Measurements from ENCODE around the gene KLHDC8A.

Gene KLHDC8A

DNA sequence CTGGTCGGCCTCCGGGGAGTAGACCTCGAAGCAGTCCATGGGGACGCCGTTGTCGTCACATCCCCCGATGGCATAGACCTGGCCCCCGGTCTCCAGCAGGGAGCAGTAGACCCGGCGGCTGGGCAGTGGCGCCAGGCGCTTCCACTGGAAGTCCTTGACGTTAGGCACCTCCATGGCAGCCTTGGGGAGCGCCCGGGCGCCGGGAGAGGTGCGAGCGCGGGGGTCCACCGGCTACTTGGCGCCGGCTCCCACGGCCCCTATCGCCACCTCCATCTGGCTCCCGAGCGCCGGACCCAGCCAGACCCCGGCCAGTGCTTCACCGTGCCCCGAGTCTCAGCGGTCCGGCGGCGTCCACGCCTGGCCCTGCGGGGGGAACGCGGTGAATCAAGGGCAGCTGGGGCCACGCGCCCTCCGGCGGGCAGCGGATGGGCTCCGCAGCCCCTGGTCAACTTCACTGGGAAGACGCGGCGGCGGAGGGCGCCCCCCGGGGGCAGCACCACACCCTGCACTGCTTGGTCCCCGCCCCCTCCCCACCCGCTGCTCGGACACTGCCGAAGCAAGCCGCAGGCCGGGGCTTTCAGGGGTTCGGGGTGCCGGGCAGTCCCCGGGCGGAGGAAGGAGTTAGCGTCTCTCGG, 13.2 kb downstream of the KLHDC8A start:
- no peak for DNase-seq

- no peak for DNase-seq
Observed at GRCh38 chr1:205342986-205343385, 13.7 kb downstream of the KLHDC8A start.

- no peak for DNase-seq
Observed at GRCh38 chr1:205340676-205341075, 16.0 kb downstream of the KLHDC8A start.

- DNase-seq = no peak
Observed at GRCh38 chr1:205339717-205340116, 17.0 kb downstream of the KLHDC8A start.

GRCh38 chr1:205339197-205339702, 17.5 kb downstream of the KLHDC8A start:
- DNase-seq = no peak

DNA sequence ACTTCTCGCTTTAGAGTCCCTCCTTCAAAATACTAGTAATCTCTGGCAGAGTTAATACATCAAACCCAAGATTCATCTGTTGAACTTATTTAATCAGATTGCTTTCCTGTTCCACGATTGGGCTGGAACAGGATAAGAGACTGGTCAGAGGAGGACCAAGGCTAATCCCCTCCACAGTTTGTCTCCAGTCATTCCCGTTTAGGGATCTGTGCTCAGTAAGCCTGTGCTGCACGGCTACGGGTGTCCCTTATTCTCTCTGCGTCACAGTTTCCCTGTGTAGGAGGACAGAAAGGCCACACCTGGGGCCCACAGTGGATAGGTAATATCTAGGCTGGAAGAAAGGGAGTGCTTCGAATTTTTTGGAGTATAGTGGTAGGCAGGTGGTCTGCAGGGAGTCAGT, 18.7 kb downstream of the KLHDC8A start:
- DNase-seq = no peak

GRCh38 chr1:205337481-205337880, 19.2 kb downstream of the KLHDC8A start:
- DNase-seq = no peak

- no peak for DNase-seq
Observed at GRCh38 chr1:205335692-205336091, 21.0 kb downstream of the KLHDC8A start.

- no peak for DNase-seq
Observed at GRCh38 chr1:205332015-205332791, 24.5 kb downstream of the KLHDC8A start.

GRCh38 chr1:205330150-205330549, 26.6 kb downstream of the KLHDC8A start:
- no peak for DNase-seq

GRCh38 chr1:205329719-205330118, 27.0 kb downstream of the KLHDC8A start:
- no peak for DNase-seq

GRCh38 chr1:205328476-205328875, 28.2 kb downstream of the KLHDC8A start:
- no peak for DNase-seq

- no peak for DNase-seq
Observed at GRCh38 chr1:205326812-205327466, 29.8 kb downstream of the KLHDC8A start.

DNA sequence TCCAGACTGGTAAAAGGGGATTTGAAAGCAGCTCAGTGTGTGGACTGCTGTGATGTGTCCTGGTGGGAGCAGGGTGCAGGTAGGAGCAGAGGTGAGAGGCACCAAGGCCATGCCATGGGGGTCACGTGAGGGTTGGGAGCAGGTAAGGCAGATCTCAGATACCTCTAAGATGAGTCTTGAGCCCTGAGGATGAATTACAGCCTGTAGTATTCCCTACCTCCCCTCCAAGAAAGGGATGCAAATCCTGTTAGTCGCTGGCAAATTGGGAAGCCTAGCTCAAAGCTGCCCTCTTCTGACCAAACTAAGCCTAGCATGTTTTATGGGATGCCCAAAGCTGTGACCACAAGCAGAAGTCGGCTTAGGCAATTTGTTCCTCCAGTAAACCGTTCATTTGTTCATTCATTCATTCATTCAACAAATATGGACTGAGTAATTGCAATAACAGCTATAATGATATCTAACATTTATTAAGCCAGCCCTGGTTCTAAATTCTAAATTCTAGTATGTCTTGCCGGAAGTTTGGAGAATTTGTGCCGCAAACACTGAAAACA, 31.3 kb downstream of the KLHDC8A start:
- DNase-seq = no peak

GRCh38 chr1:205324781-205325180, 31.9 kb downstream of the KLHDC8A start:
- DNase-seq = no peak

GRCh38 chr1:205323794-205324193, 32.9 kb downstream of the KLHDC8A start:
- DNase-seq = no peak

DNA sequence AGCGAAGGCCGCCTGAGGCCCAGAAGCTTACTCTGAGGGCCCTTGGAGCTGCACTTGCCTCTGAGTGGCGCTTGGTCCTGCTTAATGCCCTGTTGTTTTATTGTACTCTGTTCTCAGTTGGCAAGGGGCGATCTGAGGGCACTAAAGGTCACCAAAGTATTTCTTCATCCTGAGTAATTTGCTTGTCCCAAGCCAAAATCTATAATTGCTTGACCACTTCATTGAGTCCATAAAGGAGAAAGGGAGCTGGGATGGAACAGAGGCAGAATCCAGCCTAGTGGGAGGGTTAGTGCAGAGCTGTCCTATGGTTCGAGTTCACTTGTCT, 34.8 kb downstream of the KLHDC8A start:
- no peak for DNase-seq

DNA sequence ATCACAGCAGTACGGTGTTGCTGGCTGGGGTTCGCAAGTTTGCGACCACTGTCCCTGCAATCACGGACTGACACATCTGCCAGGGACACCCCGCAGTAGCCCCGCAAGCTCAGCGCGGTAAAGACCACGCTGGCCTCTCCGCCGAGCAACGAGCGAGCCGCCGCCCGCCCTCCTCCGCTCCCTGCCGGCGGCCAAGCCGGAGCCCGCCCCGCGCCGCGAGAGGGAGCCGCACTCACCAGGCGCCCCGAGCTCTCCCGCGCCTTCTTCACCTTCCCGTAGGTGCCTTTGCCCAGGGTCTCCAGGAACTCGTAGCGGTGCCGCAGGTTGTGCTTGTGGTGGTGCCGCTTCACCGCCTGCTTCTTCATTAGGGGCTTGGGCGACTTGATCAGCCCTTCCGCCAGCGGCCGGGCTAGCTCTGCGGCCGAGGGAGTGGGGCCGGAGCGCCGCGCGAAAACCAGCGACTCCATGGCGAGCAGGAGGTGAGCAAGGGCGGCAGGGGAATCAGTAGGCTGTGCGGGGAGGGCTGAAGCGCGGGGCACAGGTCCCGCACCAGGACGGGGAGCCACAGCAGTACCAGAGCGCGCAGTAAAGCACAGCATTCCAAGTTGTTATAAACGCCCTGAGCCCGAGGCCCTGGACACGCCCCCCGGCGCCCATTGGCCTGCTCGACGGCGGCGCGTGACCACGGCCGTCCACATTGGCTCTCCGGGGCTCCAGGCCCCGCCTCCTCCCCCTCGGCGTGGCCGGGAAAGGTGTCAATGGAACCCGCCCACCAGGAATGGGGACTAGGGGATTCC, 35.4 kb downstream of the KLHDC8A start, which contains the start of gene NUAK2:
TSS of gene NUAK2 (minus strand) at position 584 of the 797 bp plus-strand sequence. CDS start at position 467, 117 bp downstream.
- DNase-seq = peak; percentile 44

DNA sequence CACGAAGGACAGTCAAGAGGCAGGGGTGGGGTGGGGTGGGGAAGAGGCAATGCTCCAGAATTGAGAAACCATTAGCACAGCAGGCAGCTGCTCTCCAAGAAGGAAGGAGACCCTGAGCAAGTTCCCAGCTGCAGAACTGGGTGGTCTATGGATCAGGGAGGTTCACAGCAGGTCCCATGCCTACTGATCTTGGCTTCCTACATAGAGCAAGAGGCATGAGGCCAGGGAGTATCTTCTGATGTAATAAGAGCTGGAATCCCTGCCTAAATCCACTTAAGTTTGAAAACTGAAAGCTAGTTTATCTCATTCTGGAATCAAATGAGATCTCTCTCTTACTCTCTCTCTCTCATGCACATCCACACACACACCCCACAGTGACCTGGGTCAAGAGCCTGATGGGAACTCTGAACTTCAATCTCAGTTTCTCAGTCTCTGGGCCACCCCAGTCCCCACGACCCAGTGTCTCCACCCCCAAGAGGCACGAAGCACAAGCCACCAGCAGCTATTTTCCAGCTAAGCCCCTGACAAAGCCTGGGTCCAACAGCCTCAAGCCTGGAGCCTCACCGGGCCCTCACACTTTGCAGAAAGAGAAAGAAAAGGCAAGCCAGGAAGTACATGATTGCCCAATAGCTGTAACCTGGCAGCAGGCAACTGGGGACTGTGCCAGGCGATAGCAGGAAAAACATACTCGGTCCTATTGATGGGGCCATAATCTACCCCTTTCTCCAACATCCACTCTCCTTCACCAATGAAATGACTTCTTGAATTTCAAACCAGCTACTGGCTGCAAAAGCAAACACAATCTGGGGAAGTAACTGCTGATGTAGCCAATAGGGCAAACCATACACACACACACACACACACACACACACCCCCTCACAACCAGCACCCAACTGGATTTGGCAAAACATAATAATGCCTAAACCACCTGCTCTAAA, 37.4 kb downstream of the KLHDC8A start:
- DNase-seq = no peak

GRCh38 chr1:205318231-205318991, 38.3 kb downstream of the KLHDC8A start:
- no peak for DNase-seq

Measured in NCI-H1417 treated with DMSO at 0.1 percent for 48 hours (cell line).